GM21528 (cell line): ENCODE results near the gene TMEM39A.

Experiments
- ATAC-seq: cut with Tn5 transposase; IDR thresholded peaks from one replicate; pipeline ENCODE4 v1.9.1; 2021; ENCODE audit warnings: mild to moderate bottlenecking, moderate library complexity; ENCODE audit not compliant: unreplicated experiment, low FRiP score

Gene TMEM39A

GRCh38 chr3:119401503-119402440, 61.6 kb downstream of the TMEM39A start:
- peak; percentile 67 for ATAC-seq

DNA sequence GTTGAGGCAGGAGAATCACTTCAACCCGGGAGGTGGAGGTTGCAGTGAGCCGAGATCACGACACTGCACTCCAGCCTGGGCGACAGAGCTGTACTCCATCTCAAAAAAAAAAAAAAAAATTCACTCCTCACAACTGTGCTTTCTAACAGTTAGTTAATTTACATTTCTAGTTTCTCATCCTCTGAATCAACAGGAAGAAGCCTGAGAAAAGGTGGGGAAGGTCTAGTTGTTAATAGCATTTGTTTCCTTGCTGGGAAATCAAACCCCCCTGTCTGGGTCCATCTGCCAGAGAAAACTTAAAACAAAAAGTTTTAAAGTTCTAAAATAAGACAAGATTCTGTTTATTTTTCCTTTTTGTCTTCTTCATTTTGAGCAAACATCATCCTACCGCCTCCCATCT, 62.3 kb downstream of the TMEM39A start:
- ATAC-seq, result peak; percentile 66

- ATAC-seq, result no peak
Observed at GRCh38 chr3:119400466-119400865, 62.9 kb downstream of the TMEM39A start.

- ATAC-seq, result no peak
Observed at GRCh38 chr3:119396870-119397269, 66.5 kb downstream of the TMEM39A start.

DNA sequence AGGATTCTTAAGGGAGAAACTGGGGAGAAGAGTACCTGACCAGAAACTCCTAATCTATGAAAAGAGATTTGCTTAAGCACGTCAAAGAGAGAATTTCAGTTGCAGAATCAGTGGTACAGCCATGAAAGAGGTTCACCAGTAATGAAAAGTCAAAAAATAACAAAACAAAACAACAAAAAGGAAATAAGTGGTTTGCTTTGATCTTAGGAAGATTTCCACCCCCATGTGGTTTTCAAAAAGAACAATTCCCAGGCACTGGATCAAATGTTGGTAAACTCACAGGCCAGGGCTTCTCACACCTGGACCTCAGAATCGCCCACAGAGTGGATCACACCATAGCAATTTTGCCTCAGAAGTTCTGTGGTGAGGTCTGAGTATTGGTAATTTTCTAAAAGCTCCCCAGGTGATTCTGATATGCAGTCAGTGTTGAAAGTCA, 67.5 kb downstream of the TMEM39A start:
- peak; percentile 76 for ATAC-seq

- no peak for ATAC-seq
Observed at GRCh38 chr3:119388577-119388976, 74.8 kb downstream of the TMEM39A start.

GRCh38 chr3:119382134-119382533, 81.3 kb downstream of the TMEM39A start:
- no peak for ATAC-seq

DNA sequence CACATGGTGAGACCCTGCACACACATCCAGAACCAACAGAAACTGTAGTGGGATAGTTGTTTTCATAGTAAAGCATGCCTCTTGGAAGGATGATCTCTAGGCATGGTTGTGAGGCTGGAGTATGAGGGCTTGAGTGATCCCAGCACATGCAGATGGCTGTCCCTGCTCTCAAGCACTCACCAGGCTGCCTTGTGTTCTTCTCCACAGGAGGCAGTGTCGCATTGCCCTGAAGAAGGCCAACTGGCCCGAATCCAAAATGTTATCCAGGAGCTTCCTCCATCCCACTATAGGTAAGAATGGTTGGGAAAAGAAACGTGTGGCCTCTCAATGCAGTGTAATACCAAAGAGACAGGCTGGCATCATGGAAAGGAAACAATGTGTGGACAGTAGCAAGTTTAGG, 82.7 kb downstream of the TMEM39A start:
- ATAC-seq, result no peak
